ENCODE data around the gene MEF2D. TPM values are rescaled to one million over a fixed set of nuclear protein-coding genes. Genes with fewer than 3 reads are reported as not detected.

The MEF2D gene
- polyA plus RNA-seq, 4 donors = 21.1 to 30.2 (median 24.2) TPM

- DNase-seq (ENCODE audit: low read depth in 4 of 4, low spot score in 3 of 4) = no peak
Measured at GRCh38 chr1:156448134-156448967, 52.2 kb downstream of the MEF2D start.

DNA sequence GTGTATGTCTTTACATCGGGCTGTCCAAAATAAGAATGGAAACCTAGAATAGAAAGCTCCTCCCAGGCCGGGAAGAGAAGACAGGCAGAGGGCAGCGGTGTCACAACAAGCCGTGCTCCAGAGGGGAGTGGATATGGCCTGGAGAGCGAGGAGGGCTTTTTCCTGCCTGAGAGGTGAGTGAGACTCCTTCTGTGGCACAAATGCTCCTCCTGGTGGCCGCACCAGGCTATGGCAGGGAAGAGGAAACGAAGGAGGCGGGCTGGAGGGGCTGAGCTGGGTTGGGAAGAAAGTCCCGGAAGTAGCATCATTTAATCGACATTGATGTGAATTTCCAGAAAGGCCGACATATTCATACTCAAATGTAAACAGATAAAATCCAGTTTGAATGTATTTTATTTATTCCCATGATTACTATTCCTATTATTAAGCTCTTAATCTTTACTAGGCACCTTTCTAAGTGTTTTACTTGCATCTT is 54.7 kb downstream of the MEF2D start:
- DNase-seq (ENCODE audit: low read depth in 4 of 4, low spot score in 3 of 4) = peak in 3 of 4 donors; percentile 37 to 60 (median 51)

GRCh38 chr1:156444407-156445001 is 56.1 kb downstream of the MEF2D start:
- no peak for DNase-seq (ENCODE audit: low read depth in 4 of 4, low spot score in 3 of 4)

DNA sequence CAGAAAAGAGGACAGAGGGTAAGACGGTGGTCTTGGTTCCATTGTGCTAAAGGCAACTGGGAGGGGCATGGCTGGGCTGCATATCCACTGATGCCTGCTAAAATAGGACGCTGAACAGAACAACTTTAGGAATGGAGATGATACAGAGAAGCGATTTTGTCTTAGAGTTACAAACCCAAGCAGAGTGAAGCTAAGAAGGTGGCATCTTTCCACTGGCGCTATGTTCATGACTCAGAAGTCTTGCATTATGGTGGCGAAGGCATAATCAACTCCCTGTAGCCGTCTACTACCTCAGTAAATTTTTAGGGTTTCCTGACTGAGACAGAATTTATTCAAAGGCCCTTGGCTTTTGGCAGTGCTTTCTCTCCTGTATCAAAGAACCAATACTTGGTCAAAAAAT is 57.3 kb downstream of the MEF2D start:
- no peak for DNase-seq (ENCODE audit: low read depth in 4 of 4, low spot score in 3 of 4)

DNA sequence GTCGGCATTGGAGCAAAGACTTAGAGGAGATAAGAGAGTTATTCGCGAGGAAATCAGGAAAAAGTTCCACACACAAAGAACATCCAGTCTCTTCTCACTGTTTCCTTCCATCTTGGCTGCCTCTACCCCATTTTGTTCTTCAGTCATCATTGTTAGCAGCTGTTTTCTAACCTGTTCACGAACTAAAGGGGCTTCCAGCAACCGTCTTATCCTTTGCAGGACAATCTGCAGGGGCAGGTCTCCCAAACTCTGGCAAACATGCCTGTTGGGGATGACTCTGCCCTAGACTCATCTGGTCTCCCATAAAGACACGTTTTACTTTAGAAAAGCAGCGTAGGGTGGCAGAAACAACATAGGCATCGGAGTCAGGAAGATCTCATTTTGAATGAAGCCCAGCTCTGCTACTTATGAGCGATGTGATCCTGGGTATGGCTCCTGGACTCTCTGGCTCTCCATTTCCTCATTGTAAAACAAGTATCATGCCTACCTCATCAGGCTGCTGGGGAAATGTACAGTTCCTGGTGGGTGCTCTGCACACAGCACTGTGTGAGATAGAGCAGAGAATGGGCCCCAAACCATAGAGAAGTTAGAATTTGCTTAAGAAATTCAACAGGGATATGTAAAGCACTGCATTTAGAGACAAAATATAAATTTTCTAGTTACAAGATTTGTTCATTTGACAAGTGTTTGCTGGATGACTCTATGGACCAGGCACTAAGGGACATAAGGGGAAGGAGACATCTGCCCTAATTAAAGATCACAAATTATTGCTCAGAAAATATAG is 59.7 kb downstream of the MEF2D start:
- no peak for DNase-seq (ENCODE audit: low read depth in 4 of 4, low spot score in 3 of 4)

GRCh38 chr1:156439777-156440183 is 60.8 kb downstream of the MEF2D start:
- DNase-seq (ENCODE audit: low read depth in 4 of 4, low spot score in 3 of 4) = no peak

DNA sequence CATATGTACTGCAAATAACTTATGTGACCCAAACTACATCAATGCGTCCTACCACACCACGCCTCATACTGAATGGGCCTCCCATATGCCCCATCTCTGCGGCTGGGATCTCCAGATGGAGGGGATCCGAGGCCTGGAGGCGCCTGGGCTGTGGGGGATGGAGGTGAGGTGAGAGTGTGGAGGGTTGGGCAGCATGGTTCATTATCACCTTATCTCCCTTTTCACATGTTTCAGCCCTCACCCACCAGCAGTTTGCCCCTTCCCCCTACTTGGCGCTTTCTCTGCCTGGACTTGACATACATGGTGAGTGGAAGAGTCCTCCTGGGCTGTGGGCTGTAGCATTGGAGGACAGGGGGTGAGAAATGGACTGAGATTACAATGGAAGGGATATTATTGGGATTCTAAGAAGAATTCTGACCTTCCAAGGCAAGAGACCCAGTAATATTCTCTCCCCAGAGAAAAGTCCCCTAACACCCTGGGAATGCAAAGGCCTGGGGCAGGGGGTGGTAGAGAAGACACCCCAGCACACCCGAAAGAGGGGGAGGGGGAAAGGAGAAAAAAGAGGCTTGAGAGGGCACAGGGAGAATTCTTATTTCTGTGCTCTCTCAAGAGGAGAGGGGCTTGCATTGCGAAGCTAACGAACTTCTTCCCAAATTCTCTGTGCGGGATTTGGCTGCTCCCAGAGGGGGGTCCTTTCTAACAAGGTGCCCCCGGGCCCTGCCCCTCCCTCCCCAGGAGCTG is 61.4 kb downstream of the MEF2D start:
- DNase-seq (ENCODE audit: low read depth in 4 of 4, low spot score in 3 of 4) = no peak

DNA sequence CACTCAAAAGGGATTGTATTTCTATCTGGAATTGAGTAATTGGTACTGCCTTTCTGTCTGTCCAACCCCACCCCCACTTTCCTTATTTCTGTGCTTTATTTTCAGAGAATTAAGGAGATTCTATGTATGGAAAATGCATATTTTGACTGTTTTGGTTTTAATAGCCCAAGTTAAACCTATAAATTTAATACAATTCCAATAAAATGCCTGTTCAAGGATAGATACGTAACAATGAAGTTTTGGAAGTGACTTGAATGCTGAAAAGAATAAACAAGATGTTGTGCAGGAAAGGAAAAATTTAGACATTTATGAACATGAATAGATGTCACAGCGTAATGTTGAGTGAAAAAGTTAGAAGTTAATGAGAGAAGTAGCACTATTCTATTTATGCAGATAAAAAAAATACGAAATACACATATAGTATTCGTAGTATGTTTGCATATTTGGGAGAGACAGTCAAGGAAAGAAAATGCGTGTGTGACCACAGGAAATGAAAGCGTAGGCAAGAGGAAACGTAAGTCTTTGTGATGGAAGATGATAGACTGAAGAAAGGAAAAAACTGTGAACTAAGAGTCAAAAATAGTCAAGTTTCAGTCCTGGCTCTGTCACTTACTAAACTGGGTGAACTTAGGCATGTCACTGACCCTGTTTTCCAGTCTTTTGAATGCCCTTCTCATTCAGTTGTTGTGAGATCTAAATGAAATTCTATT is 62.1 kb downstream of the MEF2D start:
- DNase-seq (ENCODE audit: low read depth in 4 of 4, low spot score in 3 of 4) = no peak

- DNase-seq (ENCODE audit: low read depth in 4 of 4, low spot score in 3 of 4) = no peak
Measured at GRCh38 chr1:156437037-156437867, 63.3 kb downstream of the MEF2D start.

DNA sequence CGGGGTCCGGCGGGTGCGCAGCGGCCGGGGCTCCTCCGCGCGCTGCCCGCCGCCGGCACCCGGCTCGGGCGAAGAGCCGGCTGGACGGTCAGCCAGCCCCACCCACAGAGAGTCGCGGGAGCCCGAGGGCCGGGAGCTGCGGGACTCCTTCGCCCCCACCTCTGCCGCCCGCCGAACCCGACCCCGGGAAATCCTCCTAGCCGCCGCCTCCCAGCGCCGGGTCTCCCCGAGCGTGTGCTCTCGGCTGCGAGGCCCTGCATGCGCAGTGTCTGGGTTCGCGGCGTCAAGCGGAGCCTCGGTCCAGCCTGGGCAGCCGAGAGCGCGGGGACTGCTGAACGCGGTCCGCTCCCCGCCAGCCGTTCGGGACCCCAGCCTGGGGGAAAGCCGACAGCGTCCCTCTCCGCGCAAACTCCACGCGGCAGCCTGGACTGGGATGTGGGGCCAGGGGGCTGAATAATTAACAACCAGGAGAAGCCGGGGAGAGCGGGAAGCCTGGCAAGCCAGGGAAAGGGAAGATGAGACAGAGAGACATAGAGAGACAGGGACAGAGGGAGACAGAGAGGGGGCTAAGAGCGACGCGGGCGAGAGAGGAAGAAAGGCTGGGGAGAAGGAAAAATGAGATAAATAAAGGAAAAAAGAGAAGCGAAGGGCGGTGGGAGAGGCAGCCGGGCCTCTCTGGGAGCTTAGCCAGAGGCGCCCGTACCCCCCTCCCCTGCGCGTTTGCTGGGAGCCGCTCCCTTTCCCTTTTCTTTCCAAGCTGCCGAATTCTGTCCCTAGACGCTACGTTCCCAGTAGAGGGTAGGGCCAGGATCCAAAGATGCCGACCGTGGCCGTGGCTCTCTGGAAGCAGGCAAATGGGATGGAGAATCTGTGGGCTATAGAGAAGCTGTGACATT is 64.2 kb downstream of the MEF2D start:
- DNase-seq (ENCODE audit: low read depth in 4 of 4, low spot score in 3 of 4) = no peak

GRCh38 chr1:156435545-156436140 is 64.9 kb downstream of the MEF2D start:
- DNase-seq (ENCODE audit: low read depth in 4 of 4, low spot score in 3 of 4) = no peak

DNA sequence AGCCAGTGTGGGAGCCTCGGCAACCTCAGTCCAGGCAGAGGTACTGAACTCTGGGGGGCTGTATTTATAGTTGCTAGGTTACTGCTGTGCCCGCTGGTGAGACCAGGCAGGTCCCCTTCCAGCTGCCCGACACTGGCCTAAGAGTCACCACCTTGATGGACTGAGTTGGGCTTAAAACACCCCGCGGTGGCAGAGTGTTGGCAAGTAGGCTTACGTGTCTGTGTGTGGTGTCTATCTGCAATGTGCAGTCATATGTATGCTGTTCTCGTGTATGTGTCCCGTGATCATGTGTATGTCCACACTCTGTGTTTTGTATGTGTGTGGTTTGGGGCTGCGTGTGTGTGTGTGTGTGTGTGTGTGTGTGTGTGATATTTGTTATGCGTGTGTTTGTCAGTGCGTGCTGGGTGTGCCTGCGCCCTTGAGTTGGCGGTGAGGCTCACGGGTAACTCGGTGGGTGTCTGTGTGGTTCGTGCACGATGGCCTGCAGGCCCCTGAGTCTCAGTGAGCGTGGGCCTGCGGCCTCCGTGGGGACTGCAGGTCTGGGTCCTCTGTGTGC is 65.5 kb downstream of the MEF2D start:
- DNase-seq (ENCODE audit: low read depth in 4 of 4, low spot score in 3 of 4) = no peak

- DNase-seq (ENCODE audit: low read depth in 4 of 4, low spot score in 3 of 4) = no peak
Measured at GRCh38 chr1:156433602-156434001, 67.0 kb downstream of the MEF2D start.

DNA sequence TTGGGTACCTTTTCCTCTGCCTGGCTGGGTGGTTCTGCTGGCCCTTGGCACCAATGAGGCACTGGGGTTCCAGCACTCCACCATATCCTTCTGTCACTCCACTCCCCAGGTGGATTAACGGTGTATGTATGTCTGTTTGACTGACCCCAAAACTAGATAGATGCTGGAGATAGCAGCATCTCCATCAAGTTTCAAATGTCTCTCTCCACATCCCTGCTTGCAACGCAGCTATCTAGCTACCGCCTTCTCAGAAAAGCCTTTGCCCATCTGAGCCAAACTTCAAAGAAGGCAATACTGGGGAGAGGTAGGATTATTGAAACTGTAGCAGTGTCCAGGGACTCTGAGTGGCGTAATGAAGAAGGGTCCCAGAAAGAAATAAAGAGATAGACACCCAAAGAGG is 67.5 kb downstream of the MEF2D start:
- DNase-seq (ENCODE audit: low read depth in 4 of 4, low spot score in 3 of 4) = no peak

- DNase-seq (ENCODE audit: low read depth in 4 of 4, low spot score in 3 of 4) = no peak
Measured at GRCh38 chr1:156432669-156433018, 67.9 kb downstream of the MEF2D start.

DNA sequence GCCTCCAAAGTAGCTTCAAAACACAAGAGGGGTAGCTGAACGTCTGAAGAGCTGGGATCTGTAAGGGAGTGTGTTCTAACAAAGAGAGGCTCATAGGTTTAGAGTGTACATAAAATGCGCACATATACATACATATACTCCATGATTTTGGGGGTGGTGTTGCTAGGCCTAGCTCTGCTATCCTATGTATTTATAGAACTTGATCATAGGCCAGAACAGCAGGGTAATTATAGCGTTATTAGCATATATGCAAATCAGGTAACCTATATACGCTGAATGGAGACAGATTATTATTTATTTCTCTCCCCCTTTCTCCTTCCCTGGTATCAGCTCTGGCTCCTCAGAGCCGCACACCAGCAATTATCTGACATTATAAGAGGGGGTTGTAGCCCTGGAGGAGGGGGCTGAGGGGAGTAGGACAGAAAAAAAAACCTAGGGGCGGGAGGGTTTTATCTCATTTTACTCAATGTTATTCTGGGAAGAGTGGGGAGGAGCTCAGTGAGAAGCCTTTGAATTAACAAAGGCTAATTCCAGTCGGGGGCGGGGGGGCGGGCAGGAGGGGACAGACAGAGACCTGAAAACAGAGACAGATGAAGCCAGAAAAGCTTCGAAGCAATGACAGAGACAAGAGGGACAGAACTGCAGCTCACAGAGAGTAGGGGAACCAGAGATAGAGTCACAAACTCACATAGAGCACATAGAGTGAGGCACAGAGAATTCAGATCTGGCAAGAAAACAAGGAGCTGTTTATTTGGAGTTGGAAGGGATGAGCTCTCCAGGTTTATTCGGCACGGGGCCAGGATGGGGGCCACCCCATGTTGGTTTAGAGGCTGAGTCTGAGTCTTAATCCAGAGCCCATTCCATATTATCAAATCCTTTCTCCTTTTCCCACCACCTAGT is 68.6 kb downstream of the MEF2D start:
- no peak for DNase-seq (ENCODE audit: low read depth in 4 of 4, low spot score in 3 of 4)

DNA sequence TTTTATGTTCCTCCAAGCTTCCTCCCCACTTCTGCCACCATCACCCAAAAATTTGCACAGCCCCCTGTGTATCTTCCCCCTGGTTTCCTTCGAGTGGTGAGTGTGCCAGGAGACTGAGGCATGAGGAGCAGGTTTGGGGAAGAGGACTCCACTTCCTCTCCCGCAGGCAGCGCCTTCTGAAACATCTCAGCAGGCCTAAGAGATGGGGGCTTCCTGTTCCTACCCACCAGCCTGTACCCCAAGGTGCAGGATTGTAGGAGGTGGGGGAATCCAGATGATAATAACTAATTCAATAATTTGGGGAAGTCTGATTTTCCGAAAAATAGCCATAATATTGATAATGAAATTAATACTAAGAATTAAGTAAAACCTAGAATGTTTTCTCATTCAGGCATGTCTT is 69.2 kb downstream of the MEF2D start:
- DNase-seq (ENCODE audit: low read depth in 4 of 4, low spot score in 3 of 4) = no peak
